ENCODE results near the gene HBQ1. TPM values are rescaled to one million over a fixed set of nuclear protein-coding genes. Genes with fewer than 3 reads are reported as not detected.

The HBQ1 gene
- total RNA-seq, 4 donors from 2014 or later: 1.7 TPM; not detected in 3

- no peak for DNase-seq (ENCODE audit: low spot score in 2 of 2)
- no peak overlapping the region for H3K4me3 ChIP-seq (ENCODE audit: low read depth, poor library complexity, severe bottlenecking)
- TF ChIP-seq POLR2A (IDR thresholded peaks at IDR 0.05) (no peak), CTCF (IDR thresholded peaks at IDR 0.05) (no peak)
- 4 to 5% methylated on average over 13 of the region's 13 CpGs for WGBS, 2 donors
- intact Hi-C loops (cut with DNase I; ENCODE audit: low total_unique reads): no loop called here
Measured at GRCh38 chr16:177394-177822, 2.9 kb upstream of the HBQ1 start.

GRCh38 chr16:177981-178667, 2.1 kb upstream of the HBQ1 start:
- no peak for TF ChIP-seq CTCF (IDR thresholded peaks at IDR 0.05)
- no peak for TF ChIP-seq POLR2A (IDR thresholded peaks at IDR 0.05)
- intact Hi-C loops (cut with DNase I; ENCODE audit: low total_unique reads): no loop called here

GRCh38 chr16:178668-179015, 1.6 kb upstream of the HBQ1 start:
- intact Hi-C loops (cut with DNase I; ENCODE audit: low total_unique reads): no loop called here
- whole genome bisulfite sequencing, 2 donors: 82 to 84% methylated on average over 11 of the region's 11 CpGs
- no peak for DNase-seq (ENCODE audit: low spot score in 2 of 2)
- no peak for TF ChIP-seq POLR2A (IDR thresholded peaks at IDR 0.05)
- no peak for TF ChIP-seq CTCF (IDR thresholded peaks at IDR 0.05)
- H3K4me3 ChIP-seq (ENCODE audit: low read depth, poor library complexity, severe bottlenecking): no peak overlapping the region

More at GRCh38 chr16:177981-178667, 2.1 kb upstream of the HBQ1 start:
- no peak for DNase-seq (ENCODE audit: low spot score in 2 of 2)
- no peak overlapping the region for H3K4me3 ChIP-seq (ENCODE audit: low read depth, poor library complexity, severe bottlenecking)
- WGBS, 2 donors: 65 to 69% methylated on average over 11 of the region's 11 CpGs

GRCh38 chr16:179211-180092, 807 bp upstream of the HBQ1 start:
- H3K4me3 ChIP-seq (ENCODE audit: low read depth, poor library complexity, severe bottlenecking): no peak overlapping the region
- DNase-seq (ENCODE audit: low spot score in 2 of 2): no peak
- 71 to 74% methylated on average over 17 of the region's 17 CpGs for WGBS, 2 donors
- TF ChIP-seq POLR2A (IDR thresholded peaks at IDR 0.05) (no peak), CTCF (IDR thresholded peaks at IDR 0.05) (no peak)
- intact Hi-C loops (cut with DNase I; ENCODE audit: low total_unique reads): loop anchor here (5.0 kb wide), 1 partner anchor 72 kb away; no protein-coding TSS in a partner anchor

- DNase-seq (ENCODE audit: low spot score in 2 of 2): no peak
- no peak for TF ChIP-seq POLR2A (IDR thresholded peaks at IDR 0.05)
- TF ChIP-seq CTCF (IDR thresholded peaks at IDR 0.05): peak in 1 of 3 donors; percentile 16
- 0 to 2% methylated on average over 29 to 58 of the region's 89 CpGs for WGBS, 2 donors
- H3K4me3 ChIP-seq (ENCODE audit: low read depth, poor library complexity, severe bottlenecking): no peak overlapping the region
- intact Hi-C loops (cut with DNase I; ENCODE audit: low total_unique reads): loop anchor here (5.0 kb wide), 1 partner anchor 74 kb away; no protein-coding TSS in a partner anchor
Measured at GRCh38 chr16:180681-181564, 664 bp downstream of the HBQ1 start.
